ENCODE measurements around the gene UBE2N. TPM values are rescaled to one million over a fixed set of nuclear protein-coding genes. Genes with fewer than 3 reads are reported as not detected.
"Not testable (repeated sequence)": the region's sequence is repeated elsewhere in the genome, so short reads cannot be mapped to it uniquely, and the experiment has no call there.

Gene UBE2N
- total RNA-seq, 4 donors from 2014 or later, result 39.1 to 64.0 (median 45.2) TPM

GRCh38 chr12:93408813-93409212 lies 32.9 kb downstream of the UBE2N start:
- no peak for TF ChIP-seq CTCF (IDR thresholded peaks at IDR 0.05)
- DNase-seq (ENCODE audit: low spot score), result no peak
- ATAC-seq (ENCODE audit: low FRiP score), result no peak

- ATAC-seq (ENCODE audit: low FRiP score) (no peak), DNase-seq (ENCODE audit: low spot score) (no peak)
- no peak for TF ChIP-seq CTCF (IDR thresholded peaks at IDR 0.05)
Observed at GRCh38 chr12:93407963-93408283, 33.8 kb downstream of the UBE2N start.

- no peak for DNase-seq (ENCODE audit: low spot score)
- no peak for ATAC-seq (ENCODE audit: low FRiP score)
- no peak for TF ChIP-seq CTCF (IDR thresholded peaks at IDR 0.05)
Observed at GRCh38 chr12:93407054-93407962, 34.4 kb downstream of the UBE2N start.

DNA sequence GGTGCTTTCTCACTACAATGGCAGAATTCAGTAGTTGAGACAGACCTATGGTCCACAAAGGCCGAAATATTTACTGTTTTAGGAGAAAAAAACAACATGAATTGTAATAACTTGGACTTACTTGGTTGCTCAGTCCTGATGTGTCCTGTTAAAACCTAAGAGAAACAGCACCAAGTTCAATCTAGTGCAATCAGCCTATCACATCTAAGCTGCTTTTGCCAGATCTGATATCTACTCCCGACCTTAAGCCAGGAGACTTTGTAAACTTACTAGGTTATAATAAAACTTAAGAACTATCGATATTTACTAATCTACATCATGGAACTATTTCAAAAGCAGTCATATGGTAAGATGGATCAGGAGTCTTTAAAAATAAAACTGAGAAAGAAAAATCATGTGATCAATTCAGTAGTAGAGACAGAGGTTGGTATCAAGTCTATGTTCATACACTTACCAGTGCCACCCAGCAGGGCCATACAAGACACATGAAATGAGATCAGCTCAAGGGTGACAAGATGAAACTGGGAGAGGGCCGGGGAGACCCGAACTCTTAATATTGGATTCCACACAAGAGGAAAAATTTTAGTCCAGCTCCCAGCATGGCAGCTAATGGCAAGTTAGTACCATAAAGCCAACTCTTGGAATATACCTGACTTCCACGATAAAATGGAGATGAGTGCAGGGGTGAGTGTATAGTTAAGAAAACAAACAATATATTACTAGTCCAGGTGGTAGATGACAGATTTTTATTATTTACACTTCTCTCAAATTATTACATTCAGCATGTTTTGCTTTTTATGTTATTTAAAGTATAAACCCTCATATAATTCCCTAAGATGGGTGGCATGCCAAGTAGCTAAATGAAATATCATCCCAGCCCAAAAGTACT lies 36.5 kb downstream of the UBE2N start:
- DNase-seq (ENCODE audit: low spot score) (no peak), ATAC-seq (ENCODE audit: low FRiP score) (no peak)
- TF ChIP-seq CTCF (IDR thresholded peaks at IDR 0.05), result no peak

GRCh38 chr12:93403988-93404803 lies 37.6 kb downstream of the UBE2N start:
- TF ChIP-seq CTCF (IDR thresholded peaks at IDR 0.05), result no peak
- no peak for ATAC-seq (ENCODE audit: low FRiP score)
- DNase-seq (ENCODE audit: low spot score), result no peak

DNA sequence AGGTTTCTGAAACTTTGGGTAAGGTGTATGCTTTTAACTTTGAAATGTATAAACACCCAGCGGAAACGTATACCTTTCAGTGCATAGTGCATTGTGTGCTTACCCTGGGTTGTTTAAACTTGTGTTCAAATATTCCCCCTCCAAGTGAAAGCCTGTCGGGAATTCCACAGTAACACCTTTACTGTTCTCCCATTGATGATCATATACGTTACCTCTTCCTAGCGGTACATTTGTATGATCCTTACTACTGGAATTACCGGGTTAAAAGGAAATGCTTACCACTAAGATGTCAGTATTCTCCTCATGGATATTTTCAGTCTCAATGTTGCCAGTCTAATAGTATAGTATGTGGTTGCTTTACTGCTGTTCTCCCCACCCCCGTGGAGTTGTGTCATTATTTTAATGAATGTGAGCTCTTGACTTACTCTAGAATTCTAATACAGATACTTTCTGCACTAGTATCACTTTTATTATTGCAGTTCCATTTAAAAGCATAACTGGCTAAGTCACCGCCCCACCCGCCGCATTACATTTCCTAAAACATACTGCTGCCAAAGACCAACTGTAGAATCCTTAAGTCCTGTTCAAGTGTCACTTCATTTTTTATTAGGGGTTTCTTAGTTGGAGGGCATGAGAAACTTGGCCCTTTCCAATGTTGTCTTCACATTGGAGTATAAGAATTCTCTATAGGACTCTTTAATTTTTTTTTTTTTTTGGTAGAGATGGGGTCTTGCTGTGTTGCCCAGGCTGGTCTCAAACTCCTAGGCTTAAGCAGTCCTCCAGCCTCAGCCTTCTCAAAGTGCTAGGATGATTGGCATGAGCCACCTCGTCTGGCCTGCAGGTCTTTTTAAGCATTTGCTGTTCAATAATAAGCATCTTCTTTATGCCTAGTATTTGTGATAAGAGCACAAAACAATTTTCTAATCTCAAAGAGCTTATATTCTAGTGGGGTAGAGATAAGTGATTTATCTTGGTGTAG lies 39.1 kb downstream of the UBE2N start:
- no peak for ATAC-seq (ENCODE audit: low FRiP score)
- no peak for DNase-seq (ENCODE audit: low spot score)
- TF ChIP-seq CTCF (IDR thresholded peaks at IDR 0.05), result no peak

DNA sequence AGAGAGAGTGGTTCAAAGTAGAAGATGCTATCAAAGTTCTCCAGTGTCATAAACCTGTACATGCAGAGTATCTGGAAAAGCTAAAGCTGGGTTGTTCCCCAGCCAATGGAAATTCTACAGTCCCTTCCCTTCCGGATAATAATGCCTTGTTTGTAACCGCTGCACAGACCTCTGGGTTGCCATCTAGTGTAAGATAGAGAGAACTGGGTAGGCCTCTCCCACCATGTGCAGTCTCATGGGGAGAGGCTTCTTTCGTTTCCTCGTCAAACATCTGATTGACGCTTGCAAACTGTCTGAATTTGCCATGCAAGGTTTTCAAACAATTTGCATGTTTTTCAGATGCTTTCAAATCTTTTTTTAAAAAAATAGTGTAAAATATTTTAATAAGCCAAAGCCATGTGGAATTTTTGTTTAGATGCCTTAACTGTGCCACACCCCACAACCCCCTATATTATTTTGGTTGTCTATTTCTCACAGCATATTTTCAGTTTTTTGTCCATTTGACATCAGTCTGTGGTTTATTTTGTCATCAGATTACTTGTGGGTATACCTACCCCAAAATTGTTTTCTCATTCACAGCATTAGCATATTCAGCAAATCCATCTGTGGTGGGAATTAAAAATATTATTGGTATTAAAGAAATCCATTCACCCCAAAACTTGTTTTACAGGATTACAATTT lies 42.4 kb downstream of the UBE2N start:
- not testable (repeated sequence) for DNase-seq (ENCODE audit: low spot score)
- peak; percentile 95 for ATAC-seq (ENCODE audit: low FRiP score)

Data from omental fat pad (tissue), 4 donors.